ENCODE data around the gene TXNDC17. TPM values are rescaled to one million over a fixed set of nuclear protein-coding genes. Genes with fewer than 3 reads are reported as not detected.

Gene TXNDC17
- total RNA-seq, 1 donor from 2014 or later = 0.96 TPM

DNA sequence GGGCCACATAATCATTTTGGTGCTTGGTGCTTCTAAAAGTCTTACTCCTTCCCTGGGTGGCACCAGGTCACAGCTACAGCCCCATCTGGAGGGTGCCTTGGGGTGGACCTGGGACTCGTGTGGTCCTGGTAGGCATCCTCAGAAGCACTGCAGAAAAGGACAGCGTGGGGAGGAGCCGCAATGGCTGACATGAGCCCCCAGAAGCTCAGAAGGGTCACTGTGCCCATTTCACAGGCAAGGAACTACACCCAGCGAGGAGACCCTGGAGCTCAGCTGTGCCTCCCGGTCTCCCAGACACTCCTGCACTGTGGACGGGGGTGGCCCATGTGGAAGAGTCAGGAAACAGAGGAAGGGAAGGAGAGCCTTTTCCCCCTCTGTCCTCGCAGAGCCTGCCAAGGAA lies 37.1 kb downstream of the TXNDC17 start:
- Histone ChIP-seq H3K4me3 (no peak overlapping the region), H3K27ac (no peak overlapping the region), H3K9me3 (no peaks in the 10 kb centered on the region), H3K27me3 (no peaks in the 10 kb centered on the region), H3K36me3 (no peaks in the 10 kb centered on the region), H3K4me1 (no peaks in the 10 kb centered on the region)
- intact Hi-C loops (cut with DNase I) = no loop called here
- no peak for DNase-seq (ENCODE audit: low spot score in 2 of 2)
- TF ChIP-seq, protein P1, sequence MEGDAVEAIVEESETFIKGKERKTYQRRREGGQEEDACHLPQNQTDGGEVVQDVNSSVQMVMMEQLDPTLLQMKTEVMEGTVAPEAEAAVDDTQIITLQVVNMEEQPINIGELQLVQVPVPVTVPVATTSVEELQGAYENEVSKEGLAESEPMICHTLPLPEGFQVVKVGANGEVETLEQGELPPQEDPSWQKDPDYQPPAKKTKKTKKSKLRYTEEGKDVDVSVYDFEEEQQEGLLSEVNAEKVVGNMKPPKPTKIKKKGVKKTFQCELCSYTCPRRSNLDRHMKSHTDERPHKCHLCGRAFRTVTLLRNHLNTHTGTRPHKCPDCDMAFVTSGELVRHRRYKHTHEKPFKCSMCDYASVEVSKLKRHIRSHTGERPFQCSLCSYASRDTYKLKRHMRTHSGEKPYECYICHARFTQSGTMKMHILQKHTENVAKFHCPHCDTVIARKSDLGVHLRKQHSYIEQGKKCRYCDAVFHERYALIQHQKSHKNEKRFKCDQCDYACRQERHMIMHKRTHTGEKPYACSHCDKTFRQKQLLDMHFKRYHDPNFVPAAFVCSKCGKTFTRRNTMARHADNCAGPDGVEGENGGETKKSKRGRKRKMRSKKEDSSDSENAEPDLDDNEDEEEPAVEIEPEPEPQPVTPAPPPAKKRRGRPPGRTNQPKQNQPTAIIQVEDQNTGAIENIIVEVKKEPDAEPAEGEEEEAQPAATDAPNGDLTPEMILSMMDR (IDR thresholded peaks at IDR 0.05) = no peak

DNA sequence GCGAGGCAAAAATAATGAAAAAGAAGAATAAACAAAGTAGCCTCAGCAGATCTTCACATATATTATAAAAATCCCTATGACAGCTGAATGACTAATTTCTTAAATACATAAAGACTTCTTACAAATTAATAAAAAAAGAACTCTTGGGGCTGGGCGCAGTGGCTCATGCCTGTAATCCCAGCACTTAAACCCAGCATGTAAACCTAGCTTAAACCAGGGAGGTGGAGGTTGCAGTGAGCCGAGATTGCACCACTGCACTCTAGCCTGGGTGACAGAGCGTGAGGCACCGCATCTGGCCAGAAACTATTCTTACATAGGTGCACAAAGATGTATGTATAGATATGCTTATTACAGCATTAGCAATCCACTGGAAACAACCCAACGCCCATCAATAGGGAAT lies 38.4 kb downstream of the TXNDC17 start:
- no peaks in the 10 kb centered on the region for H3K27me3 ChIP-seq
- no peak for DNase-seq (ENCODE audit: low spot score in 2 of 2)
- intact Hi-C loops (cut with DNase I) = no loop called here
- no peaks in the 10 kb centered on the region for H3K4me1 ChIP-seq
- TF ChIP-seq, protein P1 (IDR thresholded peaks at IDR 0.05) = no peak
- H3K9me3 ChIP-seq = no peaks in the 10 kb centered on the region
- no peaks in the 10 kb centered on the region for H3K36me3 ChIP-seq
- H3K27ac ChIP-seq = no peak overlapping the region
- no peak overlapping the region for H3K4me3 ChIP-seq

DNA sequence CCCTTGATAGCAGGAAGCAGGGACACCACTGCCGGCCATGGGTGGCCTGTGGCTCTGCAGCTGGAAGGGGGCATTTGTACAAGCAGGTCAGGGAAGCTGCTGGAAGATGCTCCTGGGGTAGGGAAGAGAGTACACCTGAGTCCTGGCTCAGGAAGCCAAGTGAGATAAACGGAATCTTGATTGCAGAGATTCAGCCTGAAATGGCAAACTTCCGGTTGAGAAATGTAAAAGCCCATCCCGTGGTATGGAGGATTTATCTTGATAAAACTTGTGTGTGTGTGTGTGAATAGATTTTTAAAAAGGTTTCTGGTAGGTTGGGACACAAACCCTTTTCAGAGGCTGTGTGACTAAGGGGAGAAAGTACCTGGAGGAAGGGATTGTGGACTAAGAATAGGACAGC lies 40.3 kb downstream of the TXNDC17 start:
- no peaks in the 10 kb centered on the region for H3K4me1 ChIP-seq
- H3K4me3 ChIP-seq = no peak overlapping the region
- intact Hi-C loops (cut with DNase I) = no loop called here
- no peak overlapping the region for H3K27ac ChIP-seq
- H3K9me3 ChIP-seq = no peaks in the 10 kb centered on the region
- H3K36me3 ChIP-seq = no peaks in the 10 kb centered on the region
- DNase-seq (ENCODE audit: low spot score in 2 of 2) = no peak
- H3K27me3 ChIP-seq = no peaks in the 10 kb centered on the region
- TF ChIP-seq, protein P1 (IDR thresholded peaks at IDR 0.05) = no peak

DNA sequence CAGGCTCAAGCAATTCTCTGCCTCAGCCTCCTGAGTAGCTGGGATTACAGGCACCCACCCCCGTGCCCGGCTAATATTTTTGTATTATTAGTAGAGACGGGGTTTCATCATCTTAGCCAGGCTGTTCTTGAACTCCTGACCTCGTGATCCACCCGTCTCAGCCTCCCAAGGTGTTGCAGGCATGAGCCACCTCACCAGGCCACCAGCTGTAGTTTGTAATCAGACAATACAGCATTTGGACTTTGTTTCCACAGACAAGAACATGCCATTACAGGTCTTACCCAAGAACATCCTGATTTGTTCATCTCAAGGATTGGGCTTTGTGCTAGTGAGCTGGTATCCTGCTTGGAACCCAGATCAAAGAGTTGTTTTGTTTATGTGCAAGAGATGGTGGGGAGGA lies 40.8 kb downstream of the TXNDC17 start:
- H3K27ac ChIP-seq = no peak overlapping the region
- no peaks in the 10 kb centered on the region for H3K4me1 ChIP-seq
- H3K27me3 ChIP-seq = no peaks in the 10 kb centered on the region
- intact Hi-C loops (cut with DNase I) = no loop called here
- TF ChIP-seq, protein P1 (IDR thresholded peaks at IDR 0.05) = no peak
- no peaks in the 10 kb centered on the region for H3K9me3 ChIP-seq
- no peak overlapping the region for H3K4me3 ChIP-seq
- no peak for DNase-seq (ENCODE audit: low spot score in 2 of 2)
- H3K36me3 ChIP-seq = no peaks in the 10 kb centered on the region

DNA sequence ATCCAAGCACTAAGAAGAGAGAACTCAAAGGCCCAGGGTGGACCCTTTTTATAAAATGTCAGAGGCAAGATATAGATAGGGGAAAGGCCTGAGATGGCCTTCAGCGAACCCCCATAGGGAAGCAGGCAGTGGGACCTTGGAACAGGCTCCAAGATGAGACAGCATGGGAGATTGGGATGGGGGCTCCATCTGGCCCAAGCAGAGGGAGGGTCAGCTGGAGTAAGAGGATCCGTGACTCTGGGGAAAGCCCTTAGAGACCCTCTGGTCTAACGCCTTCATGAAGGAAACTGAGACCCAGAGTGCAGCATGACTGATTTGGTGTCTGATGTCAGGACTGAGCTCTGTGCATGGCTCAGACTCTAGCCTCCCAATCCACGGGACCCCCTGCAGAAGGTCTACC lies 41.5 kb downstream of the TXNDC17 start:
- Histone ChIP-seq H3K9me3 (no peaks in the 10 kb centered on the region), H3K4me1 (no peaks in the 10 kb centered on the region), H3K4me3 (no peak overlapping the region), H3K27ac (no peak overlapping the region), H3K36me3 (no peaks in the 10 kb centered on the region), H3K27me3 (no peaks in the 10 kb centered on the region)
- intact Hi-C loops (cut with DNase I) = no loop called here
- DNase-seq (ENCODE audit: low spot score in 2 of 2) = no peak
- TF ChIP-seq, protein P1 (IDR thresholded peaks at IDR 0.05) = no peak

DNA sequence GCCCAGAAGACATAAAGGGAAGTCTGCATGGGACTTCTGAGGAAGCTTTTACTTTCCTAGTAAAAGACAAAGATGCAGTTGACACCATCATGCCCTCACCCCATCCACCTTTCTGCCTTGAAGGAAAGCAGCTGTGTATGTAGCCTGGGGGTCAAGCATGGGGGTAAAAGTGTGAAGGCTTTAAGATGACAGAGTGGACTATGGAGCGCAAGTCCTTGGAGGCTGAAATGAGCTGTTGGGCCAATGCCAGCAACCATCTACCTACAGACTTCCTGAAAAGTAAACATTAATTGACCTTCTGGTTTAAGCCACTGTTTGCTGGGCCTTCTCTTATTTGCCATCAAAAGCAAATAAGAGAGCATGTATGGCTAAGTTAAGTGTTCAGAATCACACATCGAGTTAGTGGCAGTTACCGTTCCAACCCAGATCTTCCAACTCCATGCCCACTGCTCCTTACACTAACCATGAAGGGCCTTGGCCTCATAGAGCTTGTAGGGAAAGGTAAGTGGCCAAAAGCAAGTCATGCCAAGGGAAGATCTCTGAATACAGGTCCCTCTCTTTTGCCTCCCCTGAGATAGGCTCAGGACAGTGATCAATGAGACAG lies 42.3 kb downstream of the TXNDC17 start:
- Histone ChIP-seq H3K4me3 (no peak overlapping the region), H3K9me3 (no peaks in the 10 kb centered on the region), H3K27ac (no peak overlapping the region), H3K27me3 (no peaks in the 10 kb centered on the region), H3K36me3 (no peaks in the 10 kb centered on the region), H3K4me1 (no peaks in the 10 kb centered on the region)
- TF ChIP-seq, protein P1 (IDR thresholded peaks at IDR 0.05) = no peak
- DNase-seq (ENCODE audit: low spot score in 2 of 2) = no peak
- intact Hi-C loops (cut with DNase I) = no loop called here

All from ascending aorta (tissue), 2 donors.